H1 (cell line): ENCODE measurements around the gene ZNF771. TPM values are rescaled to one million over a fixed set of nuclear protein-coding genes. Genes with fewer than 3 reads are reported as not detected.

Experiments used
- CTCF ChIA-PET: fragments of 300-600 bp; sonication (Branson Sonifier 250); formaldehyde crosslinking; loops from one replicate; lab custom pipeline; 2021; ENCODE audit not compliant: partially characterized antibody; lab: Charles Lee
- POLR2A ChIA-PET: fragments of 300-600 bp; sonication (Branson Sonifier 250); formaldehyde crosslinking; loops from one replicate; lab custom pipeline; 2021; ENCODE audit warnings: inconsistent platforms; ENCODE audit not compliant: partially characterized antibody; lab: Charles Lee
- DNase-seq, 2 experiments: peaks; one replicate each; pipeline versions ENCODE4 v3.0.0 to v3.0.0-alpha.2; 2010 to 2022; ENCODE audit warnings: low spot score in 2 of 2, low read depth in 1 of 2, mixed read lengths in 1 of 2
- FAIRE-seq: peaks from 2 replicates; lab custom pipeline; 2011; peaks lifted over from hg19 to GRCh38; lab: Jason Lieb, UNC
- H2AFZ ChIP-seq: 2 replicates; pipeline ENCODE4 v1.8.1; 2012; ENCODE audit warnings: low read length, inconsistent platforms
- H2AK5ac ChIP-seq: 2 replicates; pipeline ENCODE4 v1.6.1; 2013; ENCODE audit warnings: low read depth, low read length
- H2BK120ac ChIP-seq: replicated peaks from 2 replicates; pipeline ENCODE3; 2013; ENCODE audit warnings: low read depth, low read length, inconsistent platforms
- H2BK12ac ChIP-seq: 2 replicates; pipeline ENCODE4 v1.6.1; 2013; ENCODE audit warnings: low read depth, low read length
- H2BK15ac ChIP-seq: 2 replicates; pipeline ENCODE4 v1.6.1; 2013; ENCODE audit warnings: low read length
- H2BK20ac ChIP-seq: 2 replicates; pipeline ENCODE4 v1.6.1; 2013; ENCODE audit warnings: low read length
- H2BK5ac ChIP-seq: 2 replicates; pipeline ENCODE4 v1.6.1; 2013; ENCODE audit warnings: low read depth, low read length
- H3K14ac ChIP-seq: 2 replicates; pipeline ENCODE4 v1.6.1; 2013; ENCODE audit warnings: inconsistent platforms; ENCODE audit not compliant: insufficient read length
- H3K18ac ChIP-seq: 2 replicates; pipeline ENCODE4 v1.6.1; 2013; ENCODE audit warnings: low read length; ENCODE audit errors: extremely low read depth
- H3K23ac ChIP-seq: 2 replicates; pipeline ENCODE4 v1.6.1; 2013; ENCODE audit warnings: inconsistent platforms; ENCODE audit not compliant: insufficient read length
- H3K23me2 ChIP-seq: 2 replicates; pipeline ENCODE4 v1.6.1; 2013; ENCODE audit warnings: low read depth, low read length
- H3K27ac ChIP-seq: 2 replicates; pipeline ENCODE4 v1.6.1; 2011; ENCODE audit warnings: low read depth, low read length, inconsistent platforms
- H3K27me3 ChIP-seq, 4 experiments: replicated peaks in 1 of 4; 1 replicate in 1 of 4; 2 replicates in 3 of 4; pipeline versions ENCODE4 v1.6.1 to v1.8.1; 2011 to 2013; ENCODE audit warnings: low read length in 3 of 4, mild to moderate bottlenecking in 3 of 4, inconsistent platforms in 2 of 4, mixed read lengths in 2 of 4, moderate library complexity in 1 of 4; ENCODE audit not compliant: control insufficient read depth in 3 of 4, insufficient read depth in 3 of 4; ENCODE audit errors: extremely low read depth in 1 of 4
- H3K36me3 ChIP-seq, 4 experiments: 2 replicates each; pipeline versions ENCODE4 v1.6.1 to v1.8.1; 2011 to 2013; ENCODE audit warnings: mild to moderate bottlenecking in 4 of 4, low read length in 3 of 4, moderate library complexity in 2 of 4, control low read depth in 1 of 4, inconsistent platforms in 1 of 4; ENCODE audit not compliant: insufficient read depth in 4 of 4, control insufficient read depth in 2 of 4
- H3K4ac ChIP-seq: replicated peaks from 2 replicates; pipeline ENCODE3; 2013; ENCODE audit warnings: low read length, low read depth, mixed read lengths, inconsistent platforms; ENCODE audit not compliant: insufficient read length
- H3K4me1 ChIP-seq, 4 experiments: replicated peaks in 1 of 4; 1 replicate in 1 of 4; 2 replicates in 3 of 4; pipeline versions ENCODE4 v1.6.1 to v1.8.1; 2011 to 2013; ENCODE audit warnings: low read length in 3 of 4, inconsistent platforms in 2 of 4, mixed read lengths in 1 of 4; ENCODE audit not compliant: insufficient read depth in 4 of 4, control insufficient read depth in 3 of 4
- H3K4me2 ChIP-seq, 2 experiments: 2 replicates each; pipeline versions ENCODE4 v1.6.1 to v1.8.1; 2011 to 2013; ENCODE audit warnings: low read depth in 2 of 2, low read length in 2 of 2, control low read depth in 1 of 2, inconsistent platforms in 1 of 2, mild to moderate bottlenecking in 1 of 2; ENCODE audit not compliant: insufficient read depth in 1 of 2
- H3K4me3 ChIP-seq, 4 experiments: fragments of 200-600, 300-600 bp in 1 of 4; sonication (generic), shearing (Covaris generic), sonication (Bioruptor Twin) in 1 of 4; 2 replicates each; pipeline versions ENCODE4 v1.5.1 to v1.8.1; 2011 to 2016; ENCODE audit warnings: low read length in 4 of 4, low read depth in 3 of 4, control low read depth in 2 of 4, inconsistent platforms in 2 of 4, mild to moderate bottlenecking in 2 of 4, mixed read lengths in 1 of 4, moderate library complexity in 1 of 4; ENCODE audit not compliant: insufficient read depth in 2 of 4; ENCODE audit errors: extremely low read depth in 1 of 4
- H3K56ac ChIP-seq: replicated peaks from 2 replicates; pipeline ENCODE3; 2013; ENCODE audit warnings: low read depth, mild to moderate bottlenecking, mixed read lengths, low read length, inconsistent platforms; ENCODE audit not compliant: insufficient read length
- H3K79me1 ChIP-seq: 2 replicates; pipeline ENCODE4 v1.6.1; 2013; ENCODE audit warnings: low read depth, low read length, control low read depth
- H3K79me2 ChIP-seq, 2 experiments: 2 replicates each; pipeline versions ENCODE4 v1.6.1 to v1.8.1; 2012 to 2013; ENCODE audit warnings: low read length in 2 of 2, mild to moderate bottlenecking in 2 of 2, inconsistent platforms in 1 of 2; ENCODE audit not compliant: insufficient read depth in 2 of 2, control insufficient read depth in 1 of 2
- H3K9ac ChIP-seq, 4 experiments: replicated peaks in 1 of 4; 1 replicate in 1 of 4; 2 replicates in 3 of 4; pipeline versions ENCODE4 v1.6.1 to v1.8.1; 2011 to 2013; ENCODE audit warnings: low read depth in 3 of 4, low read length in 3 of 4, control low read depth in 2 of 4, mild to moderate bottlenecking in 2 of 4, moderate library complexity in 2 of 4, inconsistent platforms in 1 of 4; ENCODE audit errors: extremely low read depth in 1 of 4
- H3K9me3 ChIP-seq, 2 experiments: 2 replicates each; pipeline versions ENCODE4 v1.6.1 to v1.8.1; 2012 to 2013; ENCODE audit warnings: mild to moderate bottlenecking in 2 of 2, moderate library complexity in 2 of 2, control low read depth in 1 of 2, inconsistent platforms in 1 of 2, low read depth in 1 of 2, low read length in 1 of 2, mixed read lengths in 1 of 2; ENCODE audit not compliant: insufficient read depth in 2 of 2
- H4K20me1 ChIP-seq, 2 experiments: replicated peaks in 1 of 2; 2 replicates each; pipeline versions ENCODE3 to v1.8.1; 2011 to 2013; ENCODE audit warnings: inconsistent platforms in 2 of 2, low read length in 2 of 2, mild to moderate bottlenecking in 1 of 2; ENCODE audit not compliant: insufficient read depth in 2 of 2, control insufficient read depth in 1 of 2
- H4K5ac ChIP-seq: 2 replicates; pipeline ENCODE4 v1.6.1; 2013; ENCODE audit warnings: low read length, low read depth, mixed read lengths, inconsistent platforms; ENCODE audit not compliant: insufficient read length
- H4K8ac ChIP-seq: 2 replicates; pipeline ENCODE4 v1.8.0; 2013; ENCODE audit warnings: mild to moderate bottlenecking, moderate library complexity, low read length, inconsistent platforms; ENCODE audit not compliant: insufficient read depth; ENCODE audit errors: extremely low read depth
- H4K91ac ChIP-seq: replicated peaks from 2 replicates; pipeline ENCODE3; 2013; ENCODE audit warnings: low read length, mixed read lengths, inconsistent platforms; ENCODE audit not compliant: insufficient read length
- CBX5 ChIP-seq: fragments of 300-800, 300-1000 bp; sonication (generic); IDR thresholded peaks from 2 replicates; pipeline ENCODE4 v1.7.1; 2016; ENCODE audit warnings: antibody characterized with exemption, low read length, low read depth
- EZH2 ChIP-seq: fragments of 200-600 bp; sonication (generic); IDR thresholded peaks from 2 replicates; pipeline ENCODE4 v1.7.1; 2012; ENCODE audit warnings: low read depth, mild to moderate bottlenecking, moderate library complexity, low read length, inconsistent platforms; ENCODE audit not compliant: severe bottlenecking
- GTF2F1 ChIP-seq: IDR thresholded peaks from 2 replicates; pipeline ENCODE4 v1.6.1; 2012; ENCODE audit warnings: low read depth, low read length, improper control_type of control experiment, borderline replicate concordance
- PHF8 ChIP-seq: fragments of 200-600 bp; sonication (generic); conservative IDR thresholded peaks from 2 replicates; pipeline ENCODE4 v1.7.1; 2012; ENCODE audit warnings: low read depth, mild to moderate bottlenecking, inconsistent platforms, low read length, moderate library complexity
- POLR2AphosphoS5 ChIP-seq: IDR thresholded peaks from 2 replicates; pipeline ENCODE4 v1.6.1; 2011; ENCODE audit warnings: low read depth, low read length
- RNF2 ChIP-seq: fragments of 200-900, 300-1000 bp; sonication (generic); IDR thresholded peaks from 2 replicates; pipeline ENCODE4 v1.7.1; 2016; ENCODE audit warnings: borderline replicate concordance, low read depth, mild to moderate bottlenecking, antibody characterized with exemption, low read length; ENCODE audit not compliant: poor library complexity, severe bottlenecking; ENCODE audit errors: missing control alignments
- RXRA ChIP-seq: IDR thresholded peaks from 2 replicates; pipeline ENCODE4 v1.6.1; 2011; ENCODE audit warnings: low read depth, mild to moderate bottlenecking, low read length, moderate library complexity; ENCODE audit not compliant: insufficient read depth
- SIRT6 ChIP-seq: IDR thresholded peaks from one replicate; pipeline ENCODE4 v1.7.1; 2012; ENCODE audit warnings: low read length, inconsistent platforms
- SUZ12 ChIP-seq: fragments of 200-600 bp; sonication (generic); IDR thresholded peaks from 2 replicates; pipeline ENCODE4 v1.6.1; 2012; ENCODE audit warnings: mild to moderate bottlenecking, inconsistent platforms, low read length, moderate library complexity, mixed read lengths
- TAF1 ChIP-seq: IDR thresholded peaks from 2 replicates; pipeline ENCODE4 v1.6.1; 2011; ENCODE audit warnings: mild to moderate bottlenecking, low read depth, low read length
- TEAD4 ChIP-seq: IDR thresholded peaks from 2 replicates; pipeline ENCODE4 v1.6.1; 2012; ENCODE audit warnings: low read depth, low read length, inconsistent platforms, mixed read lengths
- ZNF274 ChIP-seq: IDR thresholded peaks from 2 replicates; pipeline ENCODE4 v1.7.0; 2012; ENCODE audit warnings: low read length, borderline replicate concordance; ENCODE audit errors: extremely low read depth
- WGBS, 2 experiments: shearing (Covaris generic) in 1 of 2; methylation state at CpG; one replicate each; pipeline versions ENCODE4 v1.1.6 to v1.1.7; 2013 to 2015; ENCODE audit warnings: low lambda C conversion rate in 2 of 2, mixed read lengths in 2 of 2, inconsistent platforms in 1 of 2, low coverage in 1 of 2, missing lambda C conversion rate in 1 of 2; ENCODE audit not compliant: insufficient replicate concordance in 2 of 2, insufficient coverage in 1 of 2, insufficient read length in 1 of 2; ENCODE audit errors: extremely low coverage in 1 of 2, missing lambda C conversion rate in 1 of 2; 5-methylcytosine and 5-hydroxymethylcytosine counted together
- polyA plus RNA-seq, 7 experiments: library from polyadenylated mRNA; depleted of rRNA in 3 of 7; stranded (reverse) in 5 of 7; unstranded in 2 of 7; fragments of >200 nt in 5 of 7; fragments of 200-250 nt in 2 of 7; gene quantifications; 1 replicate in 5 of 7; 2 replicates in 1 of 7; 4 replicates in 1 of 7; pipeline versions ENCODE4 v1.2.1 to v1.2.3, GENCODE V29; 2011 to 2013; ENCODE audit warnings: missing spikeins in 2 of 7, mixed read lengths in 2 of 7
- total RNA-seq: library from RNA; stranded (reverse); fragmentation: NEBNext Ultra II Directional; extraction: Animal tissue kit (Norgen Biotek cat#: 25700); gene quantifications from 2 replicates; pipeline ENCODE4 v1.2.1, GENCODE V29; 2021

ZNF771 gene
- total and polyA plus RNA-seq, 2 of the 8 experiments (the other 6 are each of a cell fraction or from before 2014, with no cell fraction given) = 10.6 to 15.7 TPM

- peaks cover 0 to 17% (median 11%) of the 10 kb centered on the region in 4 experiments; a peak in 6 of 7 replicates for H3K4me1 ChIP-seq
- H4K5ac ChIP-seq = no peak overlapping the region
- H3K9me3 ChIP-seq = no peaks in the 10 kb centered on the region
- H3K23me2 ChIP-seq = peaks cover 10% of the 10 kb centered on the region; the same call in 1 of the 2 replicates
- FAIRE-seq (no peak), DNase-seq (no peak)
- H2BK120ac ChIP-seq = no peak overlapping the region
- H3K9ac ChIP-seq = peak overlapping the region in 1 of 4 experiments; percentile 28; a peak in 1 of 7 replicates
- H4K8ac ChIP-seq = no peak overlapping the region
- H2BK20ac ChIP-seq = no peak overlapping the region
- ChIA-PET CTCF (interaction anchor here (0.7 to 1.1 kb wide), 3 partner anchors 21 to 261 kb away, joined by 3 to 4 read pairs (median 3); no protein-coding TSS in a partner anchor), POLR2A (interaction anchor here (0.8 to 6.9 kb wide), 5 partner anchors 10 to 53 kb away, joined by 3 to 79 read pairs (median 3); partner anchors contain the start of genes CD2BP2 and SEPTIN1)
- 93% methylated on average over 10 of the region's 10 CpGs; no CpG with 5 or more reads in 1 of the 2 experiments for WGBS, 2 experiments
- H4K20me1 ChIP-seq = peaks cover 4 to 19% of the 10 kb centered on the region in 2 experiments
- H4K91ac ChIP-seq = no peak overlapping the region
- no peak overlapping the region for H3K14ac ChIP-seq
- H3K36me3 ChIP-seq = 0 out of 8 replicates have a peak, but pooled peaks cover 0 to 4% (median 0%) of the 10 kb centered on the region in 4 experiments
- peaks cover 0 to 29% of the 10 kb centered on the region in 2 experiments; a peak in 2 of 4 replicates for H3K79me2 ChIP-seq
- H2AFZ ChIP-seq = no peak overlapping the region
- no peak overlapping the region for H2AK5ac ChIP-seq
- no peak overlapping the region for H3K4ac ChIP-seq
- H3K4me2 ChIP-seq = peak overlapping the region; percentile 25 to 87
- H2BK5ac ChIP-seq = no peak overlapping the region
- H3K27me3 ChIP-seq = no peaks in the 10 kb centered on the region
- H3K23ac ChIP-seq = no peak overlapping the region
- peaks cover 10% of the 10 kb centered on the region for H3K79me1 ChIP-seq
- no peak overlapping the region for H3K18ac ChIP-seq
- peak overlapping the region in 2 of 4 experiments; percentile 47 to 81; a peak in 3 of 8 replicates for H3K4me3 ChIP-seq
- no peak overlapping the region for H2BK12ac ChIP-seq
- H2BK15ac ChIP-seq = no peak overlapping the region
- H3K56ac ChIP-seq = no peak overlapping the region
- H3K27ac ChIP-seq = no peak overlapping the region
- TF ChIP-seq GTF2F1 (no peak), RNF2 (no peak), PHF8 (no peak), EZH2 (no peak), RXRA (no peak), TEAD4 (no peak), POLR2AphosphoS5 (no peak), SIRT6 (no peak), ZNF274 (no peak), CBX5 (no peak), SUZ12 (no peak), TAF1 (no peak)
These were observed 39.9 kb upstream of the ZNF771 start for GRCh38 chr16:30367349-30368009.
